GM12878 (cell line): ENCODE measurements around the gene RAI14. TPM values are rescaled to one million over a fixed set of nuclear protein-coding genes. Genes with fewer than 3 reads are reported as not detected.
A peak's percentile ranks its signal among the peaks of the same experiment; 100 is the strongest.

ENCODE experiments used
- ATAC-seq: fragments of 200-7000 bp; cut with Tn5 transposase; 3 replicates; pipeline ENCODE4 v1.9.1; 2020; ENCODE audit warnings: mild to moderate bottlenecking, moderate library complexity
- BruUV-seq: library from RNA; stranded (reverse); fragments of 400-500 nt; replicated peaks from 2 replicates; lab custom pipeline; 2021; lab: Mats Ljungman, UMichigan
- CTCF ChIA-PET: fragments of 300-600 bp; sonication (Branson Sonifier 250); formaldehyde crosslinking; extraction: SDS; loops from one replicate; lab custom pipeline; 2021; ENCODE audit warnings: inconsistent platforms; lab: Yijun Ruan, JAX
- POLR2A ChIA-PET: fragments of 350-600 bp; formaldehyde crosslinking; extraction: SDS; loops from one replicate; lab custom pipeline; 2021; ENCODE audit warnings: inconsistent platforms; lab: Charles Lee
- RAD21 ChIA-PET: fragments of 300-600 bp; sonication (Branson Sonifier 250); formaldehyde crosslinking; loops from one replicate; lab custom pipeline; 2023; ENCODE audit warnings: antibody characterized with exemption; ENCODE audit not compliant: unreplicated experiment; lab: Charles Lee
- SMC1A ChIA-PET: fragments of 300-600 bp; sonication (Branson Sonifier 250); formaldehyde crosslinking; loops from one replicate; lab custom pipeline; 2023; ENCODE audit not compliant: unreplicated experiment, uncharacterized antibody; lab: Charles Lee
- DNase-seq: peaks from one replicate; pipeline ENCODE4 v3.0.0-alpha.2; 2011; ENCODE audit warnings: low read depth, low spot score
- FAIRE-seq: peaks from 3 replicates; lab custom pipeline; 2011; peaks lifted over from hg19 to GRCh38; lab: Jason Lieb, UNC
- H2AFZ ChIP-seq: 2 replicates; pipeline ENCODE4 v1.6.0; 2011; ENCODE audit warnings: low read depth, low read length, control low read depth; ENCODE audit not compliant: control insufficient read depth
- H3K27ac ChIP-seq: 2 replicates; pipeline ENCODE4 v1.5.1; 2011; ENCODE audit warnings: control low read depth; ENCODE audit not compliant: control insufficient read depth, insufficient read depth
- H3K27me3 ChIP-seq, 2 experiments: replicated peaks in 1 of 2; 2 replicates each; pipeline versions ENCODE4 v1.6.0 to v1.6.1; 2011; ENCODE audit warnings: low read length in 1 of 2; ENCODE audit not compliant: control insufficient read depth in 2 of 2, insufficient read depth in 2 of 2
- H3K36me3 ChIP-seq, 2 experiments: 2 replicates each; pipeline ENCODE4 v1.5.1; 2011; ENCODE audit warnings: low read length in 1 of 2; ENCODE audit not compliant: control insufficient read depth in 2 of 2, insufficient read depth in 2 of 2
- H3K4me1 ChIP-seq: 2 replicates; pipeline ENCODE4 v1.6.1; 2011; ENCODE audit warnings: mild to moderate bottlenecking, low read length, moderate library complexity, mixed read lengths; ENCODE audit not compliant: control insufficient read depth, insufficient read depth
- H3K4me2 ChIP-seq: 2 replicates; pipeline ENCODE4 v1.6.0; 2011; ENCODE audit warnings: control low read depth; ENCODE audit not compliant: control insufficient read depth, insufficient read depth
- H3K4me3 ChIP-seq: fragments of 200-600 bp; sonication (generic); 2 replicates; pipeline ENCODE4 v1.5.1; 2016
- H3K79me2 ChIP-seq: 2 replicates; pipeline ENCODE4 v1.6.0; 2011; ENCODE audit warnings: low read length; ENCODE audit not compliant: control insufficient read depth, insufficient read depth
- H3K9ac ChIP-seq: 2 replicates; pipeline ENCODE4 v1.8.0; 2011; ENCODE audit warnings: low read length, control low read depth, mixed read lengths; ENCODE audit not compliant: control insufficient read depth, insufficient read depth
- H3K9me3 ChIP-seq: replicated peaks from 3 replicates; pipeline ENCODE4 v1.5.1; 2011; ENCODE audit warnings: mild to moderate bottlenecking, low read length; ENCODE audit not compliant: control insufficient read depth, insufficient read depth
- H4K20me1 ChIP-seq: 2 replicates; pipeline ENCODE4 v1.6.0; 2011; ENCODE audit not compliant: control insufficient read depth, insufficient read depth
- BRCA1 ChIP-seq: IDR thresholded peaks from 2 replicates; pipeline ENCODE4 v1.6.1; 2011; ENCODE audit warnings: low read depth, low read length, improper control_type of control experiment
- CBFB ChIP-seq: IDR thresholded peaks from 2 replicates; pipeline ENCODE4 v1.6.1; 2016; ENCODE audit warnings: antibody characterized with exemption, low read depth
- CBX5 ChIP-seq: sonication (generic); IDR thresholded peaks from 2 replicates; pipeline ENCODE4 v1.6.1; 2016; ENCODE audit warnings: low read depth, moderate library complexity, mild to moderate bottlenecking, inconsistent platforms
- CREB1 ChIP-seq: IDR thresholded peaks from 2 replicates; pipeline ENCODE4 v1.6.1; 2012; ENCODE audit warnings: low read depth, mild to moderate bottlenecking, inconsistent platforms
- HDAC6 ChIP-seq: fragments of 200-600 bp; sonication (generic); IDR thresholded peaks from one replicate; pipeline ENCODE4 v1.8.0; 2017; ENCODE audit warnings: antibody characterized with exemption; ENCODE audit not compliant: unreplicated experiment
- LARP7 ChIP-seq: fragments of 450-650 bp; IDR thresholded peaks from 2 replicates; pipeline ENCODE4 v1.6.1; 2017; ENCODE audit warnings: mild to moderate bottlenecking
- PAX5 ChIP-seq: IDR thresholded peaks from 2 replicates; pipeline ENCODE4 v1.6.1; 2011; ENCODE audit warnings: low read depth, low read length, borderline replicate concordance
- RBBP5 ChIP-seq: fragments of 200-600 bp; sonication (generic); conservative IDR thresholded peaks from 2 replicates; pipeline ENCODE4 v1.6.1; 2016
- YY1 ChIP-seq: IDR thresholded peaks from 2 replicates; pipeline ENCODE4 v1.6.1; 2011; ENCODE audit warnings: low read depth, mild to moderate bottlenecking, low read length
- ZZZ3 ChIP-seq: IDR thresholded peaks from 2 replicates; pipeline ENCODE4 v1.6.1; 2011; ENCODE audit warnings: low read depth; ENCODE audit not compliant: control insufficient read depth, insufficient read length
- WGBS: methylation state at CpG from one replicate; pipeline ENCODE4 v1.1.6; 2016; ENCODE audit warnings: low lambda C conversion rate; ENCODE audit not compliant: insufficient replicate concordance, insufficient coverage; ENCODE audit errors: missing lambda C conversion rate; 5-methylcytosine and 5-hydroxymethylcytosine counted together
- in situ Hi-C: fragments of 300-500 bp; cut with MboI; formaldehyde crosslinking; loops from 9 replicates; pipeline ENCODE4 v1.14.3; 2018; ENCODE audit warnings: mixed read lengths
- intact Hi-C: fragments of 100-400 bp; cut with micrococcal nuclease; formaldehyde crosslinking; loops from one replicate; pipeline ENCODE4 v1.14.2; 2022; ENCODE audit not compliant: unreplicated experiment
- polyA plus RNA-seq, 11 experiments: library from polyadenylated mRNA; depleted of rRNA in 4 of 11; unstranded in 6 of 11; stranded (reverse) in 5 of 11; fragments of >200 nt; fragmentation: Nextera tagmentation in 4 of 11; fragmentation: Illumina TruSeq in 1 of 11; extraction: Ambion mirVana in 4 of 11; extraction: Trizol in 1 of 11; gene quantifications; 1 replicate in 1 of 11; 2 replicates in 10 of 11; pipeline versions ENCODE4 v1.2.1 to v1.2.3, GENCODE V29; 2011 to 2016; ENCODE audit warnings: inconsistent platforms in 2 of 11, missing spikeins in 2 of 11, low read depth in 1 of 11
- total RNA-seq, 4 experiments: library from RNA; depleted of rRNA in 3 of 4; stranded (reverse); fragments of >200 nt in 3 of 4; fragmentation: Illumina TruSeq in 1 of 4; extraction: Trizol in 1 of 4; gene quantifications; 2 replicates each; pipeline versions ENCODE4 v1.2.1 to v1.2.3, GENCODE V29; 2013 to 2021

Gene RAI14
- total and polyA plus RNA-seq, 10 of the 15 experiments (the other 5 are each of a cell fraction or from before 2014, with no cell fraction given), result 0.18 to 4.6 (median 1.9) TPM

DNA sequence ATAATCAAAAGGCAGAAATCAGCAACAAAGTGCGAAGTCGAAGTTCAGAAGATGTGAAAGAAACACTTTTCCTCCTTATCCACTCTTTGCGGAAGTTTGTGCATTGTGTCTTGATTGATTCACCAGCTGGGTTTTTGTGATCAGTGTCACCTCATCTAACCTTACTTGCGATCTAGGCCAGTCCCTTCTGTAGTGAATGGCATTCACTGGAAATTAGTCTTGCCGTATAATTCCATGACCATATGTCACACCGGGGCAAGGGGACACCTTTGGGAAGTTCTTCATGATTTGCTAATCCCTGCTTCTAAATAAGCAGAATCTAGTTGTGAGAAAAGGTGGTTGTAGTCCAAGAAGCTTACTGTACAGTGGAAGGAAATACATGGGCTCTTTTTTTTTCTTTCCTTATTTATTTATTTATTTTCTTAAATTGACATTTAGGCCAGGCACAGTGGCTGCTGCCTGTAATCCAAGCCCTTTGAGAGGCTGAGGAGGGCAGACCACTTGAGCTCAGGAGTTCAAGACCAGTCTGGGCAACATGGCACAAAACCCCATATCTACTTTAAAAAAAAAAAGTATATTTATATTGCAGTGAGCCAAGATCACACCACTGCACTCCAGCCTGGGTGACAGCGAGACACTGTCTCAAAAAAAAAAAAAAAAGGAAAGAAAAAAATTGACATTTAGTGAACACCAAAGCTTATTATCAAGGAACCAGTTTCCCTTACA is 7.8 kb downstream of the RAI14 start:
- TF ChIP-seq ZZZ3 (no peak), LARP7 (no peak), CBFB (no peak), BRCA1 (no peak), HDAC6 (no peak), RBBP5 (no peak)
- TF ChIP-seq, all 136 proteins: peak for 0
- CTCF ChIA-PET, result interaction anchor here (0.6 kb wide), 1 partner anchor 99 kb away, joined by 5 read pairs; no protein-coding TSS in a partner anchor
- FAIRE-seq, result no peak

GRCh38 chr5:34666392-34667080 is 10.4 kb downstream of the RAI14 start:
- Histone ChIP-seq H3K36me3 (no peaks in the 10 kb centered on the region), H3K4me1 (no peaks in the 10 kb centered on the region), H3K79me2 (no peaks in the 10 kb centered on the region), H3K9me3 (no peaks in the 10 kb centered on the region), H3K9ac (no peak overlapping the region), H3K27me3 (no peaks in the 10 kb centered on the region; a peak in 1 of 4 replicates), H4K20me1 (no peaks in the 10 kb centered on the region), H2AFZ (no peak overlapping the region), H3K27ac (no peak overlapping the region), H3K4me3 (no peak overlapping the region), H3K4me2 (no peak overlapping the region)
- ChIA-PET RAD21 (no interaction called here), SMC1A (no interaction called here), CTCF (interaction anchor here (0.9 kb wide), 1 partner anchor 337 kb away, joined by 3 read pairs; no protein-coding TSS in a partner anchor), POLR2A (no interaction called here)
- WGBS, result 47% methylated on average over 8 of the region's 8 CpGs
- no TSS peak for BruUV-seq
- no peak for DNase-seq
- intact Hi-C loops, result no loop called here
- FAIRE-seq, result no peak
- ATAC-seq, result no peak
- no peak for TF ChIP-seq YY1
- TF ChIP-seq CREB1, result 0 out of 2 replicates have a peak, but pooled peaks have one; percentile 21
- TF ChIP-seq CBX5, result no peak
- no peak for TF ChIP-seq PAX5
- in situ Hi-C loops, result no loop called here

More for the DNA sequence above, 7.8 kb downstream of the RAI14 start:
- Histone ChIP-seq H3K9me3 (no peaks in the 10 kb centered on the region), H3K79me2 (no peaks in the 10 kb centered on the region), H3K9ac (no peak overlapping the region), H3K27me3 (no peaks in the 10 kb centered on the region; a peak in 1 of 4 replicates), H2AFZ (no peak overlapping the region), H4K20me1 (no peaks in the 10 kb centered on the region), H3K36me3 (no peaks in the 10 kb centered on the region), H3K4me1 (no peaks in the 10 kb centered on the region), H3K4me3 (no peak overlapping the region), H3K4me2 (no peak overlapping the region), H3K27ac (no peak overlapping the region)
- in situ Hi-C loops, result no loop called here
- BruUV-seq, result no TSS peak
- ChIA-PET POLR2A (interaction anchor here (0.6 kb wide), 1 partner anchor 135 kb away, joined by 3 read pairs; no protein-coding TSS in a partner anchor), RAD21 (no interaction called here), SMC1A (no interaction called here)
- DNase-seq (no peak), ATAC-seq (no peak)
- intact Hi-C loops, result no loop called here
- 54% methylated on average over 7 of the region's 7 CpGs for WGBS
